HCT116 (cell line): ENCODE results near the gene STON2.

ENCODE experiments used
- CEBPB ChIP-seq: IDR thresholded peaks from 2 replicates; pipeline ENCODE4 v1.6.1; 2012; ENCODE audit warnings: low read depth
- EZH2 ChIP-seq: fragments of 200-600 bp; sonication (generic); IDR thresholded peaks from 2 replicates; pipeline ENCODE4 v1.6.1; 2017; ENCODE audit warnings: antibody characterized with exemption, mixed run types
- JUND ChIP-seq: IDR thresholded peaks from 2 replicates; pipeline ENCODE4 v1.6.1; 2012
- POLR2A ChIP-seq: IDR thresholded peaks from 2 replicates; pipeline ENCODE4 v1.7.0; 2011; ENCODE audit warnings: borderline replicate concordance; ENCODE audit not compliant: insufficient read depth, insufficient read length; ENCODE audit errors: extremely low read depth
- POLR2AphosphoS5 ChIP-seq: IDR thresholded peaks from 2 replicates; pipeline ENCODE4 v1.6.1; 2011; ENCODE audit warnings: mild to moderate bottlenecking, low read depth, low read length, moderate library complexity
- SIN3A ChIP-seq: IDR thresholded peaks from 2 replicates; pipeline ENCODE4 v1.6.1; 2012; ENCODE audit warnings: low read depth
- TCF7L2 ChIP-seq: IDR thresholded peaks from 2 replicates; pipeline ENCODE4 v1.7.0; 2011; ENCODE audit warnings: borderline replicate concordance, inconsistent platforms; ENCODE audit not compliant: insufficient read depth, insufficient read length; ENCODE audit errors: extremely low read depth
- YY1 ChIP-seq: IDR thresholded peaks from 2 replicates; pipeline ENCODE4 v1.6.1; 2011; ENCODE audit warnings: low read length, low read depth, moderate library complexity, mild to moderate bottlenecking; ENCODE audit not compliant: insufficient replicate concordance; ENCODE audit errors: extremely low read depth
- ZFX ChIP-seq: fragments of 450-650 bp; IDR thresholded peaks from 2 replicates; pipeline ENCODE4 v1.6.1; 2017
- ZNF274 ChIP-seq: fragments of 200-500 bp; sonication (Bioruptor generic); IDR thresholded peaks from 2 replicates; pipeline ENCODE4 v1.6.1; 2014; ENCODE audit warnings: mild to moderate bottlenecking, low read depth, low read length, inconsistent platforms
- TF ChIP-seq, protein P1 (sequence below), 3 experiments: fragments of 200-600 bp in 1 of 3; sonication (generic) in 1 of 3; IDR thresholded peaks in 2 of 3; conservative IDR thresholded peaks in 1 of 3; 2 replicates each; pipeline ENCODE4 v1.5.1; 2012 to 2017; ENCODE audit warnings: low read depth in 2 of 3, low read length in 2 of 3, antibody characterized with exemption in 1 of 3, borderline replicate concordance in 1 of 3, control low read depth in 1 of 3, mild to moderate bottlenecking in 1 of 3, mixed read lengths in 1 of 3, mixed run types in 1 of 3, moderate library complexity in 1 of 3; ENCODE audit not compliant: insufficient read depth in 1 of 3
- TF ChIP-seq, protein P2 (sequence below): IDR thresholded peaks from 2 replicates; pipeline ENCODE4 v1.6.1; 2012; ENCODE audit warnings: low read depth
- TF ChIP-seq, protein P3 (sequence below): IDR thresholded peaks from 2 replicates; pipeline ENCODE4 v1.6.1; 2012

DNA sequence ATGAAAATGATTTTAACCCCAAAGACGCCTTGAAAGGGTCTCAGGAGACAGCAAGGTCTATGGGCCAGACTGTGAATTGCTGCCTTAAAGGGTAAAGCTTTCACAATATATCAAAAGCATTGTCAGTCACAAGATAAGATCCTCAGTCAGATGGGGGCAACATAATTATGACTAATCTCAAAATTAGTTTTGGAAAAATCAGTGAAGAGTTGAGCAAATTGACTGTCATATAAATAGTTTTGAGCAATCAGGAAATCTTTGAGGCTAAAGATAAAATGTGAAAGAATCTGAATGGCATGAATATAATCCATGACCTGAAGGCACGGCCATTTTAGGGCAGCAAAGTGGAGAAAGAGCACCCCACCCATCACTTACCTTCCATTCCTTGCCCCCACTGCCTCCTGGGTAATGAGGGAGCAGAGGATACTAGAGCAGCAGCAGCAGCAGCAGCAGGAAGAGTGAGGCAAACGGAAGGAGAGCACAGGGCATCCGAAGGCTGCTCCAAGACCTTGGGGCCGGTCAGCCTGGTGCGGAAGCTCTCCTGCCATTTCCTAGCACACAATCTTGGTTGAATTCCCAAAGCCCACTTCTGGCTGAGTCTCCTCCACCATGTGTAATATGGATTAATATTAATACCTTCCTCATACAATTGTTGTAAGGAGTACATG is 7.0 kb downstream of the STON2 start:
- TF ChIP-seq, protein P1, sequence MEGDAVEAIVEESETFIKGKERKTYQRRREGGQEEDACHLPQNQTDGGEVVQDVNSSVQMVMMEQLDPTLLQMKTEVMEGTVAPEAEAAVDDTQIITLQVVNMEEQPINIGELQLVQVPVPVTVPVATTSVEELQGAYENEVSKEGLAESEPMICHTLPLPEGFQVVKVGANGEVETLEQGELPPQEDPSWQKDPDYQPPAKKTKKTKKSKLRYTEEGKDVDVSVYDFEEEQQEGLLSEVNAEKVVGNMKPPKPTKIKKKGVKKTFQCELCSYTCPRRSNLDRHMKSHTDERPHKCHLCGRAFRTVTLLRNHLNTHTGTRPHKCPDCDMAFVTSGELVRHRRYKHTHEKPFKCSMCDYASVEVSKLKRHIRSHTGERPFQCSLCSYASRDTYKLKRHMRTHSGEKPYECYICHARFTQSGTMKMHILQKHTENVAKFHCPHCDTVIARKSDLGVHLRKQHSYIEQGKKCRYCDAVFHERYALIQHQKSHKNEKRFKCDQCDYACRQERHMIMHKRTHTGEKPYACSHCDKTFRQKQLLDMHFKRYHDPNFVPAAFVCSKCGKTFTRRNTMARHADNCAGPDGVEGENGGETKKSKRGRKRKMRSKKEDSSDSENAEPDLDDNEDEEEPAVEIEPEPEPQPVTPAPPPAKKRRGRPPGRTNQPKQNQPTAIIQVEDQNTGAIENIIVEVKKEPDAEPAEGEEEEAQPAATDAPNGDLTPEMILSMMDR (IDR thresholded peaks at IDR 0.05 in 2 of 3, conservative IDR thresholded peaks at IDR 0.05 in 1 of 3; ENCODE audit: borderline replicate concordance in 1 of 3, insufficient read depth in 1 of 3, low read depth in 2 of 3, low read length in 2 of 3), result no peak
- TF ChIP-seq POLR2A (no peak), EZH2 (no peak), CEBPB (no peak), ZNF274 (no peak), YY1 (no peak), POLR2AphosphoS5 (no peak), ZFX (no peak), SIN3A (no peak), JUND (no peak), TCF7L2 (no peak)
- TF ChIP-seq, protein P2, sequence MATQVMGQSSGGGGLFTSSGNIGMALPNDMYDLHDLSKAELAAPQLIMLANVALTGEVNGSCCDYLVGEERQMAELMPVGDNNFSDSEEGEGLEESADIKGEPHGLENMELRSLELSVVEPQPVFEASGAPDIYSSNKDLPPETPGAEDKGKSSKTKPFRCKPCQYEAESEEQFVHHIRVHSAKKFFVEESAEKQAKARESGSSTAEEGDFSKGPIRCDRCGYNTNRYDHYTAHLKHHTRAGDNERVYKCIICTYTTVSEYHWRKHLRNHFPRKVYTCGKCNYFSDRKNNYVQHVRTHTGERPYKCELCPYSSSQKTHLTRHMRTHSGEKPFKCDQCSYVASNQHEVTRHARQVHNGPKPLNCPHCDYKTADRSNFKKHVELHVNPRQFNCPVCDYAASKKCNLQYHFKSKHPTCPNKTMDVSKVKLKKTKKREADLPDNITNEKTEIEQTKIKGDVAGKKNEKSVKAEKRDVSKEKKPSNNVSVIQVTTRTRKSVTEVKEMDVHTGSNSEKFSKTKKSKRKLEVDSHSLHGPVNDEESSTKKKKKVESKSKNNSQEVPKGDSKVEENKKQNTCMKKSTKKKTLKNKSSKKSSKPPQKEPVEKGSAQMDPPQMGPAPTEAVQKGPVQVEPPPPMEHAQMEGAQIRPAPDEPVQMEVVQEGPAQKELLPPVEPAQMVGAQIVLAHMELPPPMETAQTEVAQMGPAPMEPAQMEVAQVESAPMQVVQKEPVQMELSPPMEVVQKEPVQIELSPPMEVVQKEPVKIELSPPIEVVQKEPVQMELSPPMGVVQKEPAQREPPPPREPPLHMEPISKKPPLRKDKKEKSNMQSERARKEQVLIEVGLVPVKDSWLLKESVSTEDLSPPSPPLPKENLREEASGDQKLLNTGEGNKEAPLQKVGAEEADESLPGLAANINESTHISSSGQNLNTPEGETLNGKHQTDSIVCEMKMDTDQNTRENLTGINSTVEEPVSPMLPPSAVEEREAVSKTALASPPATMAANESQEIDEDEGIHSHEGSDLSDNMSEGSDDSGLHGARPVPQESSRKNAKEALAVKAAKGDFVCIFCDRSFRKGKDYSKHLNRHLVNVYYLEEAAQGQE, result no peak
- TF ChIP-seq, protein P3, sequence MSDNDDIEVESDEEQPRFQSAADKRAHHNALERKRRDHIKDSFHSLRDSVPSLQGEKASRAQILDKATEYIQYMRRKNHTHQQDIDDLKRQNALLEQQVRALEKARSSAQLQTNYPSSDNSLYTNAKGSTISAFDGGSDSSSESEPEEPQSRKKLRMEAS, result no peak
